Stimulated activated effector memory CD8-positive, alpha-beta T cell treated with anti-CD3 and anti-CD28 coated beads, Interleukin-12 subunit alpha, Interleukin-12 subunit beta, amount 100 ng/mL, for 72 hours (primary cell): ENCODE results near the gene TMEM45B.
"Not testable (repeated sequence)": the region's sequence is repeated elsewhere in the genome, so short reads cannot be mapped to it uniquely, and the experiment has no call there.

Experiments
- ATAC-seq: fragments of 150-1000 bp; cut with Tn5 transposase; 2 replicates; pipeline ENCODE4 v1.10.0; 2021
- DNase-seq, 2 donors: peaks; one replicate each; pipeline ENCODE4 v3.0.0; 2021 to 2022; ENCODE audit warnings: low spot score in 2 of 2
- H3K27ac Mint-ChIP-seq: one replicate; pipeline ENCODE4 v1.8.0; 2022; ENCODE audit warnings: mild to moderate bottlenecking, mixed read lengths
- H3K36me3 Mint-ChIP-seq: one replicate; pipeline ENCODE4 v1.8.0; 2022; ENCODE audit warnings: mild to moderate bottlenecking, mixed read lengths
- H3K4me1 Mint-ChIP-seq: one replicate; pipeline ENCODE4 v1.8.0; 2022; ENCODE audit warnings: mixed read lengths
- H3K4me3 Mint-ChIP-seq: one replicate; pipeline ENCODE4 v1.8.0; 2022; ENCODE audit warnings: mild to moderate bottlenecking, mixed read lengths
- H3K9me3 Mint-ChIP-seq: one replicate; pipeline ENCODE4 v1.8.0; 2022; ENCODE audit warnings: mixed read lengths

TMEM45B gene

GRCh38 chr11:129792663-129793062, 23.0 kb upstream of the TMEM45B start:
- no peaks in the 10 kb centered on the region for H3K36me3 Mint-ChIP-seq
- H3K9me3 Mint-ChIP-seq, result no peaks in the 10 kb centered on the region
- no peak overlapping the region for H3K4me3 Mint-ChIP-seq
- ATAC-seq (no peak), DNase-seq (no peak)
- H3K4me1 Mint-ChIP-seq, result peaks cover 4% of the 10 kb centered on the region
- H3K27ac Mint-ChIP-seq, result no peak overlapping the region

- DNase-seq, result no peak
- Mint-ChIP-seq H3K9me3 (peaks cover 7% of the 10 kb centered on the region), H3K4me3 (no peak overlapping the region), H3K27ac (no peak overlapping the region), H3K4me1 (peaks cover 3% of the 10 kb centered on the region), H3K36me3 (no peaks in the 10 kb centered on the region)
- no peak for ATAC-seq
Observed at GRCh38 chr11:129795089-129795488, 20.6 kb upstream of the TMEM45B start.

- H3K9me3 Mint-ChIP-seq, result peaks cover 7% of the 10 kb centered on the region
- H3K4me3 Mint-ChIP-seq, result no peak overlapping the region
- ATAC-seq (no peak), DNase-seq (no peak)
- no peaks in the 10 kb centered on the region for H3K36me3 Mint-ChIP-seq
- H3K4me1 Mint-ChIP-seq, result peaks cover 2% of the 10 kb centered on the region
- H3K27ac Mint-ChIP-seq, result no peak overlapping the region
Observed at GRCh38 chr11:129798212-129798611, 17.4 kb upstream of the TMEM45B start.

GRCh38 chr11:129800162-129800561, 15.5 kb upstream of the TMEM45B start:
- DNase-seq, H3K27ac Mint-ChIP-seq, ATAC-seq, H3K9me3 Mint-ChIP-seq, H3K36me3 Mint-ChIP-seq, H3K4me3 Mint-ChIP-seq: not testable (repeated sequence)
- peaks cover 11% of the 10 kb centered on the region for H3K4me1 Mint-ChIP-seq

GRCh38 chr11:129800655-129801054, 15.0 kb upstream of the TMEM45B start:
- ATAC-seq (no peak), DNase-seq (no peak)
- Mint-ChIP-seq H3K27ac (no peak overlapping the region), H3K36me3 (no peaks in the 10 kb centered on the region), H3K9me3 (peaks cover 7% of the 10 kb centered on the region), H3K4me1 (peaks cover 11% of the 10 kb centered on the region), H3K4me3 (no peak overlapping the region)

- H3K4me1 Mint-ChIP-seq, result peaks cover 11% of the 10 kb centered on the region
- no peak overlapping the region for H3K27ac Mint-ChIP-seq
- no peak for ATAC-seq
- DNase-seq, result no peak
- H3K9me3 Mint-ChIP-seq, result peaks cover 6% of the 10 kb centered on the region
- no peak overlapping the region for H3K4me3 Mint-ChIP-seq
- no peaks in the 10 kb centered on the region for H3K36me3 Mint-ChIP-seq
Observed at GRCh38 chr11:129803533-129803932, 12.1 kb upstream of the TMEM45B start.

- Mint-ChIP-seq H3K4me1 (peaks cover 11% of the 10 kb centered on the region), H3K9me3 (peaks cover under 1% of the 10 kb centered on the region), H3K4me3 (no peak overlapping the region), H3K36me3 (no peaks in the 10 kb centered on the region), H3K27ac (no peak overlapping the region)
- ATAC-seq (no peak), DNase-seq (no peak)
Observed at GRCh38 chr11:129804012-129804411, 11.6 kb upstream of the TMEM45B start.

GRCh38 chr11:129808241-129808640, 7.4 kb upstream of the TMEM45B start:
- not testable (repeated sequence) for H3K4me1 Mint-ChIP-seq, H3K4me3 Mint-ChIP-seq, DNase-seq, H3K27ac Mint-ChIP-seq, H3K9me3 Mint-ChIP-seq, H3K36me3 Mint-ChIP-seq, ATAC-seq

GRCh38 chr11:129813231-129813791, 2.3 kb upstream of the TMEM45B start:
- Mint-ChIP-seq H3K36me3 (no peaks in the 10 kb centered on the region), H3K9me3 (no peaks in the 10 kb centered on the region), H3K27ac (no peak overlapping the region), H3K4me3 (no peak overlapping the region), H3K4me1 (peaks cover 21% of the 10 kb centered on the region)
- ATAC-seq, result no peak
- DNase-seq, result no peak

- peaks cover 3% of the 10 kb centered on the region for H3K36me3 Mint-ChIP-seq
- peak overlapping the region; percentile 54 for H3K4me3 Mint-ChIP-seq
- DNase-seq (peak; percentile 10 to 61), ATAC-seq (peak; percentile 71)
- peaks cover 21% of the 10 kb centered on the region for H3K4me1 Mint-ChIP-seq
- no peak overlapping the region for H3K27ac Mint-ChIP-seq
- no peaks in the 10 kb centered on the region for H3K9me3 Mint-ChIP-seq
Observed at GRCh38 chr11:129814244-129815014, 1.2 kb upstream of the TMEM45B start.

GRCh38 chr11:129817534-129818051, 1.9 kb downstream of the TMEM45B start:
- peaks cover 21% of the 10 kb centered on the region for H3K4me1 Mint-ChIP-seq
- H3K9me3 Mint-ChIP-seq, result no peaks in the 10 kb centered on the region
- H3K4me3 Mint-ChIP-seq, result no peak overlapping the region
- peaks cover 6% of the 10 kb centered on the region for H3K36me3 Mint-ChIP-seq
- no peak for DNase-seq
- ATAC-seq, result no peak
- H3K27ac Mint-ChIP-seq, result no peak overlapping the region

- peaks cover 21% of the 10 kb centered on the region for H3K4me1 Mint-ChIP-seq
- ATAC-seq, H3K36me3 Mint-ChIP-seq, DNase-seq, H3K9me3 Mint-ChIP-seq, H3K4me3 Mint-ChIP-seq, H3K27ac Mint-ChIP-seq: not testable (repeated sequence)
Observed at GRCh38 chr11:129818236-129818635, 2.6 kb downstream of the TMEM45B start.

- no peak overlapping the region for H3K27ac Mint-ChIP-seq
- no peaks in the 10 kb centered on the region for H3K9me3 Mint-ChIP-seq
- peaks cover 6% of the 10 kb centered on the region for H3K36me3 Mint-ChIP-seq
- no peak for ATAC-seq
- H3K4me1 Mint-ChIP-seq, result peaks cover 12% of the 10 kb centered on the region
- no peak overlapping the region for H3K4me3 Mint-ChIP-seq
- DNase-seq, result no peak
Observed at GRCh38 chr11:129819237-129819636, 3.6 kb downstream of the TMEM45B start.

- H3K4me3 Mint-ChIP-seq, H3K36me3 Mint-ChIP-seq, H3K4me1 Mint-ChIP-seq, H3K9me3 Mint-ChIP-seq, DNase-seq, H3K27ac Mint-ChIP-seq, ATAC-seq: not testable (repeated sequence)
Observed at GRCh38 chr11:129820228-129820627, 4.6 kb downstream of the TMEM45B start.

GRCh38 chr11:129823281-129823680, 7.6 kb downstream of the TMEM45B start:
- not testable (repeated sequence) for H3K4me1 Mint-ChIP-seq, H3K27ac Mint-ChIP-seq, H3K36me3 Mint-ChIP-seq, H3K9me3 Mint-ChIP-seq, H3K4me3 Mint-ChIP-seq, ATAC-seq, DNase-seq

- H3K27ac Mint-ChIP-seq, H3K4me1 Mint-ChIP-seq, H3K4me3 Mint-ChIP-seq, DNase-seq, ATAC-seq, H3K9me3 Mint-ChIP-seq, H3K36me3 Mint-ChIP-seq: not testable (repeated sequence)
Observed at GRCh38 chr11:129823799-129824198, 8.2 kb downstream of the TMEM45B start.
